ENCODE results near the gene DMRTB1.

DMRTB1 gene

DNA sequence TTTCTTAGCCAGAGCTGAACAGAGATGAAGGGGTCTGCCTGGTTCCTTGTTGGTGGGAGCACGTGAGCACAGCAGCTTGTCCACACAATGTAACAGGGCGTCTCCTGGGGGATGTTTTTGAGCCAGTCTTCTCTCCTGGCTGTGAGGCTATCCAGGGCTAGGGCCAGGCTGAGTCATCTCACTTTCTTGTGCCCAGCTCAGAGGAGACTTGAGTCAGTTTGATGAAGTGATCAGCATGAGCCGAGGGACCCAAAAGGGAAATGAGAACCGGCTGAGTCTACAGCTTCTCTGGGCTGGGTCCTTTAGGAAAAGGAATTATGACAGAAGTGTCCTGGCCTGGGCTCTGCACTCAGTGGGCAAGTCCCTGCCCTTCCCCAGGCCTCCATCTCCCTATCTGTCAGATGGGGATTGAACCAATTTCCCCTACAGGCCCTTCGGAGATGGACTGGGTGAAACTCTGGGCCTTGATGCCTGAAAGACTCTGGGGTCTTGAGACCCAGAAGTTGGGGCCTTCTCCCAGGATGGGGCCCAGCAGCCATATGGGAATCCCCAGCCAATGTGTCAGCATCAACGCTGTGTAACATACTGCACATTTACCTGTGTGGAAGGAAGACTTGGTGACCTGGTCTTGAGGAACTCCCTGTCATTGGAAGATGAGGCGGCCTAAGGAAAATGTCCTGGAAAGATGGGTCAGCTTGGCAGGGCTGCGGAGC, 36.6 kb downstream of the DMRTB1 start:
- DNase-seq, result no peak

DNA sequence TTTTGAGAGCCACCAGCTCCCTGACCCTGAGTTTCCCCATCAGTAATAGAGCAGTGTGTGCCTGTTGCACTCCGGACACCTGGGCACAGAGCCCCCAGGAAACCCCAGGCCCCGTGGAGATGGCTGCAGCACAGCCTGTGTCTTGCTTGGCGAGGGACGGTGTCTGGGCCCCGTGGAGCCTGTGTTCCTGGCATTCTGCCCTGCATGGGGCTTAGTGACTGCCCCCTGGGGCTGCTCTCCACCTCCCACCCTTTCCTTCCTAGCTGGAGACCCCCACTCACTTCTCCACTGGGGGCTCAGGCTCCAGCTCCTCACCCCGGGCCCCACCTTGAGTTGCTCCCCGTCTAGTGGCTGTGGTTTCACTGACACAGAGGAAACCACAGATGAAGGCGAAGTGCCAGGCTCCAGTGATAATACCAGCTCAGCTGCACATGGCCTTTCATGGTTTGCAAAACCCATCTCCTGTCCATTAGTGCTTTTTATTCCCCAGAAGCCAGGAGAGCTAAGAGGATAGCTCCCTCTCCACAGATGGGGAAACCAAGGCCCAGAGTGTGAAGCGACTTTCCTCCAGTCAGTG, 39.4 kb downstream of the DMRTB1 start:
- DNase-seq, result no peak

DNA sequence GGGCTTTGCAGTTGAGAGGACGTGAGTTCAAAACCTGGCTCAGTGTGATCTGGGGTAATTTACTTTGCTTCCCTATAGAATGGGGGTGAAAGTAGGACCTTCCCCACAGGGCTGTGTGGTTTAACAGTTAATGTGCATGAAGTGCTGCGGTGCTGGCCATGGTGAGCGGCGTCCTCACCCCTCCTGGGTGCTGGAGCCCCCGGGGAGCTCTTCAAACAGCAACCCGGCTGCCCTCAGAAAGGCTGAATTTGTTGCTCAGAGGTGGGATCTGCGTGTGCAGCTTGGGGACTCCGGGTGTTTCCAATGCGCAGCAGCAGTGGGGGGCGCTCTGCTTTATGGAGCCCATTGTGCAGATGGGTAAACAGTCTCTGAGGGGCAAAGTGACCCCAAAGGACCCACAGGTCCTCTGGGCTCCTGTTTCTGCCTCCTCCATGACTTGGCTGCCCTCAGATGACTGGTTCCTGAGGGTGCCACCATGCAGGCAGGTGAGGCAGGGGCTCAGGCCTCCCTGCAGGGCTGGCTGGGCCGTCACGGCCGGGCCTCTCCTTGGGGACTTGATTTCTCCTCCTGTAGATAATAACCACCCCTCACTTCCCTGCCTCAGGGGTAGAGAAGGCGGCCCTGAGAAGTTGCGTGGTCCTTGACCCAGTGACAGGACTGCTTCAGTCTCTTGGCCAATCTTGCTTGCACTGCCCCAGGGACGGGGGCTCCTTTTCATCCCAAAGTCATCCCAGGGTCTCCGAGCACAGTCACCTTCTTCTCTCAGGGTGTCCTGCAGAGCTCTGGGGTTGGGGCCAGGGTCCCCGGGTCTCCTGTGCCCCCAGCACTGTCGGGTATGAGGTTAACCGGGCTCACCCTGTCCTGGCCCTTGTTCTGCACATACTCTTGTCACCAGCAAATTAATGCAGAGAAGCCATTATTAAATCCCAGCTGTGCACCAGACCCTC, 40.3 kb downstream of the DMRTB1 start:
- no peak for DNase-seq

DNA sequence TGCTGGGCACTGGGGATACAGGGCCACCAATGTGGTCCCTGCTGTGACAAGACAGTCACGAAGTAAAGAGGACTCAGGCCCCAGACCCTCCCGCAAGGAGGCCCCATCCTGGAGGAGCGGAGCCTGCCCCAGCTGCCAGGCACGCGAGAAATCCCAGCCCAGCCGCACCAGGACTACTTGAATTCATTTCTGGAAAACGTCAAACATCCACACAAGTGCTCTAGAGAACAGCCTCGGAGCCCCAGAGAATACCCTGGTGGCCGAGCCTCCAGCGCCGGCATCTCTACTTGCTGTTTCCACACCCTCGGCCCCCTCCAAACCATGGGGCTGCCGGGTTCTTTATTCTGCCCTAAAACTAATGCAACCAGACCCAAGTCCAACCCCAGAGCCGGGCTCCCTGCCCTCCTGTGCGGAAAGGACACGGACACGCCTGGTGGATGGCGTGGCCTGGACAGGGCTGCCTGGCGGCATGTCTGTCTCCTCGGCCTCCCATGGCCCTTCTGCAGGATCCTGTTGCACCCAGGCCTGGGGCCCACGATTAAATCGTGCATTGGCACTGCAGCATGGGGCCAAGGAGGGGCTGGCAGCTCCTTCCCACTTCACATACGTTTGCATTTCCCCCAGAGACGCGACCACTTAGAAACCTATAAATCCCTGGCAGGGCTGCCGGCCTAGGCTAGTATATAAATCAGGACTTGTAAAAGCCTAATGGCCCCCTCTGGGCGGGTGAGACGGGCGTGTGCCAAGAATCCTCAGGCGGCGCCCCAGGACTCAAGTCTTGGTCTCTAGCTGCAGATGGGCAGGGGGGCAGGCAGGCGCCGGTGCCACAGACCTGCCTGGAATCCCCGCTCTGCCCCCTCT, 41.2 kb downstream of the DMRTB1 start:
- no peak for DNase-seq

DNA sequence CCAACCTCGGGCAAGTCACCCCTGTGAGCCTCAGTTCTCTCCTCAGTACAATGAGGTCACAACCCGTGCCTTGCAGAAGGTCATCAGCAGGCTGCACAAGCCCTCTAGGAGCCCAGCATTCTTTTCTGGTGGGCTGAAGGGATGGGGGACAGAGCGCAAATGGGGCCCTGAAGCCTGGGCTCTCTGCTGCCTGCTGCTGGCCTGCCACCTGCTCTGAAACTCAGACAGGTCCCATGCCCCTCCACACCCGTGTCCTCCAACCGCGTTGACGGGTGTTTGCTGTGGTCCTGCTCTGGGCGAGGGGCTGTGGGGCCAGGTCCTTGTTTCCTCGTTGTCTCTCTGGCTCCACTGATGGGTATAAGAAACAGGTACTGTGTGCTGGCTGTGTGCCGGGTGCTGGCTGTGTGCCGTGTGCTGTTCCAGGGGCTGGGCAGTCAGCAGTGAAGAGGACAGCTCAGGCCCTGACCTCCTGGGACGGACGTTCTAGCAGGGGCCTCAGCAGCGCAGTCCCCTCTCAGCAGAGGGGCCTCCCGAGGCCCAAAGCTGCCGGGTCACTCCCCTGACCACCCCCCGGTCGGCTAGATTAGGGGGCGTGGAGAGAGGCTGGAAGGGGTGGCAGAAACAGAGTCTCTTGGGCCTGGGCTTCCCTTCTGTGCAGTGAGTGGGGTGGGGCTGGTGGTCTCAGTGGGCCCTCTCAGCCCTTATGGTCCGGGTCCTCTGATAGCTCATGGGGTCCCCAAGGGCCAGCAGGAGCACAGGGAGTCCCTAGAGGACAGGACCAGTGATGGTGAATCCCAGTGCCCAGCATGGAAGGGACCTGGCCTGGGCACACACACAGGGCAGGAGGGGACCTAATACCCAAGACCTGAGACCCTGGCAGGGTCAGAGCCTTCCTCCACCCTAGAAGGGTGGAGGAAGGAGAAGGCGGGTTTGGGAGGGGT, 42.1 kb downstream of the DMRTB1 start:
- DNase-seq, result no peak

DNA sequence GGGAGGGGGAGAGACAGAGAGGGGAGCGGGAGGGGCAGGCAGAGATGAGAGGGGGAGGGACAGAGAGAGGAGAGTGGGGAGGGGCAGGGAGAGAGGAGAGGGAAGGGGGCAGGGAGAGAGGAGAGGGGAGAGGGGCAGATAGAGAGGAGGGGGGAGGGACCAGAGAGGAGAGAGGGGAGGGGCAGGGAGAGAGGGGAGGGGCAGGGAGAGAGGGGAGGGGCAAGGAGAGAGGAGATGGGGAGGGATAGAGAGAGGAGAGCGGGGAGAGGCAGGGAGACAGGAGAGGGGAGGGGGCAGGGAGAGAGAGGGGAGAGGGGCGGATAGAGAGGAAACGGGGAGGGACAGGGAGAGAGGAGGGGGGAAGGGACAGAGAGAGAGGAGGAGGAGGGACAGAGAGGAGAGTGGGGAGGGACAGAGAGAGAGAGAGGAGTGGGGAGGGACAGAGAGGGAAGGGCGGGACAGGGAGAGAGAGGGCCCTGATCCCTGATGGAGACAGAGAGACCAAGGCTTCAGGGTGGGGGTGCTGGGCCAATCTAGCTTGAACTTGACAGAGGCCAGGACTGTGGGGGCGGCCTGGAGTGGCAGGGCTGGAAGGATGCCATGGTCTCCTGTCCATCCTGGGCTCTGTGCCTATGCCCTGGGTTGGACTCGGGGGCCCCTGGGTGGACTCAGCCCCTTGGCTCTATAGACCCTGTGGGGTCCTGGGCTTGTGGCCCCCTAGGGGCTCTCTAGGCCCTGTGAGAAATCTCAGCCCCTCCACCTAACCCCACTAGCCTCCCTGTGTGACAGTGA, 43.6 kb downstream of the DMRTB1 start:
- DNase-seq, result no peak

DNA sequence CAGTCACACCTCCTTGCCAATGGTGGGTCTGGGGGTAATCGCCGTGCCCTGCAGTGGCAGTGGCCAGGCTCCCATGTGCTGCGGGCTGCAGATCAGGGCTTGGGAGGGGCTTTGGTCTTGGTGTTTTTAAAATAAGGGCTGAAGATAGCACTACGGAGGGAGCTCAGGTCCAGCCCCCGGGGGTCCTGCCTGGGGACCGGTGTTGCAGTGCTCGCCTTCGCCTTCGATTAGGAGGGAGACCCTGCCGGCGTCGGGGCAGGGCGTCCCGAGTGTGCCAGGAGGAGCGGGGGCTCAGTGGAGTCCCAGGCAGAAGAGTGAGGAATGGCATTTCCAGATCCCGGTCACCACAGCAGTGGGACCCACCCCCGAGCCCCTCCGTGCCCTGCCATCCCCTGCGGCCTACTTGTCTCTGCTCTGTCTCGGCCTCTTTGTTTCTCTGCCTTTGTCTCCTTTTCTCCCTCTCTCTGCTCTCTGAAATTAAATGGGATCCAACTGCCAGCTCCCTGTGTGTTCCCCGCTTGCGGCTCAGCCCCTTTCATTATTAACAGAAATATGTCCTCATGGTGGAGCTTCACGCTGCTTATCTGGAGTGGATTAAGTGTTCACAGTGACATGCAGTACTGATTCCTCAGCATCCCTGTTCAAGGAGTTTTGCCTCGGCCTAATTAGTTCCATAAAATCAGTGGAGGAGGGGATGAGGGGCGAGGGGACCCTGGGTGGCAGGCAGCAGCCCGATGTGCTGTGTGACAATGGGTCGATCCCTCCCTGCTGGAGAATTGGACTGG, 44.4 kb downstream of the DMRTB1 start:
- no peak for DNase-seq

DNA sequence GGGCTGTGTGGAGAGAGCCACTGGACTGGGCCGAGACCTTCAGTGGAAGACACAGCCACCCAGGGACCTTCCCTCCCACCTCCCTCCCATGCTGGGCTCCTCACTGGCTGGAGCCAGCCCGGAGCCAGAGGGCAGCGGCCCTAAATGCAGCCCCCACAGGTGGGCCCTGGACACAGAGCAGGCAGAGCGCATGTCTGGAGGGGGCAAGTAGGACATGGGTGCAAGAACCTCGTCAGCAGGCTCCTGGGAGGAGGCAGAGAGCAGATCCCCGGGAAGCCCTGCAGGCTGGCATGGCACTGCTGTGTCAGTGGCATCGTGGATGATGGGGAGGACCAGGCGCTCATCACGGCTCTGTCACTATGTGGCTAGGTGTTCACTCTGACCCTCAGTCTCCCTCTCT, 45.7 kb downstream of the DMRTB1 start:
- DNase-seq, result no peak

DNA sequence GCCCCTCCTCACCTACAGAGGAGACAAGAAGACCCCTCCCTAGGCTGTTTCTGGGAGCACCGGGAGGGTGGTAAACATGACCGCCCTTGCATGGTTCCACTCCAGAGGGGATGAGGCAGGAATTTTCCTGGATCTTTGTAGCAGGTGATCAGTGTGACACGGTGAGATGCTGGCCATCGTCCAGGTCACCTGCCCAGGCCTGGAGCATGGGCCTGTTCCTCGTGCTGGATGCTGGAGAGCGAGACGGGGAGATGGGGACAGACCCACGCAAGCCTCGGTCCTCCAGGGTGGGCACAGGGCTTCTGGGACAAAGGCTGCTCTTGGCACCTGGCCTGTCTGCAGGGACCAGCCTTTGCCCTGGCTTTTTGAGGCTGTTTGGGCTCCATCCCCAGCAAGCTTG, 46.2 kb downstream of the DMRTB1 start:
- DNase-seq, result no peak

DNA sequence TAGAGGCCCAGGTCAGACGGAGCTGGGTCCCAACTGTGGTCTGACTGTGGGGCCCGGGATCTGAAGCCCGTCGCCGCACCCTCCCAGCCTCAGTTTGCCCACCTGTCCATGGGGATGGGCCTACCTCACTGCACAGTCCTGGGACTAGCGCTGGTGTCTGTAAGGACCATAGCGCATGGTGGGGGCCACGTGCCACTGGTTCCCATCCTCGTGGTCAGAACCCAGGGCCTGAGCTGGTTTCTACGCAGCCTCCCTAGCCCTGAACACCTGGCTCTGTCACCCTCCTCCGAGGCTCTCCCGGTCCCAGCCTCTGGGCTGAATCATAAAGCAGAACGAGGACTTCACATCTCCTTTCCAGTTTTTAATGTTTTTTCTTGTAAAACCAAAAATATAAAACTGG, 46.7 kb downstream of the DMRTB1 start:
- no peak for DNase-seq

DNA sequence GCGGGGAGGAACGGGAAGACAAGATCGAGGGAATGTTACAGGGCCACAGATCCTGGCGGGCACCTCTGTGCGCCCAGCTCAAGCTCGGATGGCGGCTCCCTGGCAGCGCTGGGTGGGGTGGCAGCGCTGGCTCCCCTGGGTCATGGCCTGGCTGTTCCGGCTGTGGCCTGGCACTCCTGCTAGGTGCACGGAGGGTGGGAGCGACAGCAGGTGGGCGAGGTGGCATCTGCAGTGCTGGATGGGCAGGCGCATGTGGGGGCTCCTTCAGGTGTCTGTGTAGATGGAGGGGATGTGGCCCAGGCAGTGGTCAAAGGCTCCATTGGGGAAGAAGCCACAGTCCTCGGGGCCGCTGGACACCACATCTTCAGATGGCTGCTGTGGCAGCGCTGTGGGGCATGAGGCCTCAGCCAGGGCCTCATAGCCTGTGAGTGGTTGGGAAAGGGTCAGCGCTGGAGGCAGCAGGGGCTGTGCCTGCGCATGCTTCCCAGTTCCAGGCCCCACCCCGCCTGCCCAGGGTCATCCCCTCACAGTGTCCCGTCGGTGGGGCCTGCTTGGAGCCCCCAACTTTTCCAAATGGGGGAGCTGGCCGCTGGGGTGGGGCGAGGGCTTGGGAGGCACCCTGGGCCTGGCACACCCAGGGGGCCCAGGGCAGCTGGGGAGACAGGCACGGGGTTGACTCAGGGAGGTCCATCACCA, 47.3 kb downstream of the DMRTB1 start:
- no peak for DNase-seq

DNA sequence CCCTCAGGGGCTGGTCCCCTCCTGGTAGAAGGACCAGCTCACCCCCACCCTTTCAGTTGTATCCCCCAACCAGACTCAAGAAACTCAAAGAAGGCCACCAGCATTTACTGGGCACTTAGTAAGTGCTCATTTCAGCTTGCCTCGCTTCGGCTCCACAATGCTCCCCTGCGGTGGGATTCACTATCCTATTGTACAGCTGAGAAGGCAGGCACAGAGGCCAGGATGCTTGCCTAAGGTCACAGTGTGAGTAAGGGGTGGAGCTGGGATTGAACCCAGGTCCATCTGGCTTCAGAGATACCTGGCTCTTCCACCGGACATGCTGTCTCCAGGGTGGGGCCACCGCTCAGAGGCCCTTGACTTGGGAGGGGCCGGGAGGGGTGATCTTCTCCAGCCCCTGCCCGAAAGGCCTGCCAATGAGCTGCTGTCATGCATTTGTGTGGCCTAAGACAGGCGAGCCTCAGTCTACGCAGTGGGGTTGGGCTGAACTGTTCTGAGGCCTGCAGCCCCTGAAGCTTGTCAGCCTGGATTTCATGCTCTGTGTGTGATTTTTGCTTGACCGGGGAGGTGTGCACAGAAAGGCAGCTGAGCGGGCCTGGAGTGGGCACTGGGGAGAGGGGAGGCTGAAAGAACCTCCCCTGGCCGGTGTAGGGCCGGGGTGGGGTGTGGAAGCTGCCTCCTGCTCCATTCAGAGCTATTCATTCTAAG, 48.1 kb downstream of the DMRTB1 start:
- DNase-seq, result no peak

DNA sequence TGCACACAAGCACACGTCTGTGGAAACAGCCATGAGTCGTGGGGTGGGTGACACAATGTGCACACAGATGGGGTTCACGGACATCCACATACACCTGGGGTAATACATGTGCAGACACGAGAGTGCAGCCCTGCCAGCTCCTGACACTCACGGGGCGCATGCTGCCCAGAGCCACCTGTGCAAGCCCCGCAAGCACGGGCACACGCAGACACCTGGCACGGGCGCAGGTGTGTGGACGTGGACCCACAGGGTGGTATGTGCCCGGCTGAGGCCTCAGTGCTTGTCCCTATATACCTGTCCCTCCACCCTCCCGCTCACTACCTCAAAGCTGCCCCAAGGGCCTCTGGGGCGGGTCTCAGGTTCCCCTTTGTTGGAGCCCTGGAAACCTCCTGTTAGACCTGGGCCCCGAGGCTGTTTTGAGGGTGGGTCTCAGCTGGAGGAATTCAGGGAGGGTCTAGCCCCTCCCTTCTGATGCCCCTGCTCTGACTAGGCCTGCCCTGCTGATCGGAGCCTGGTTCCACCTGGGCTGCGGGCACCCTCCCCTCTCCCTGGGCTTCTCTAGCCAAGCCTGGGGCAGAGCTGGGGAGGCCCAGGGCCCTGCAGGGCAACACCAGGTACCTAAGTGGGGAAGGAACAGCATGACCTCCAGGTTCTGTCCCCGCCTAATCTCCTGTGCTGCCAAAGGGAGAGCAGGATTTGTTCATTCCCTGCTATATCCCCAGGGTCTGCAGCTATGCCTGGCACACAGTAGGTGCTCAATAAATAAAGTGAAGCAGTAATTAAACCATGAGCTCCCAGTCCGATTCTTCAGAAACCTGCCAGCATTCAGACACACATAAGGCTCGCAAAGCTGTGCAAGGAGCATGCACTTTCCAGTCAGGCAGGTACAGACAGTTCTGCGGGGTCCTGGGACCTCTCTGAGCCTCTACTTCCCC, 49.1 kb downstream of the DMRTB1 start:
- DNase-seq, result no peak

DNA sequence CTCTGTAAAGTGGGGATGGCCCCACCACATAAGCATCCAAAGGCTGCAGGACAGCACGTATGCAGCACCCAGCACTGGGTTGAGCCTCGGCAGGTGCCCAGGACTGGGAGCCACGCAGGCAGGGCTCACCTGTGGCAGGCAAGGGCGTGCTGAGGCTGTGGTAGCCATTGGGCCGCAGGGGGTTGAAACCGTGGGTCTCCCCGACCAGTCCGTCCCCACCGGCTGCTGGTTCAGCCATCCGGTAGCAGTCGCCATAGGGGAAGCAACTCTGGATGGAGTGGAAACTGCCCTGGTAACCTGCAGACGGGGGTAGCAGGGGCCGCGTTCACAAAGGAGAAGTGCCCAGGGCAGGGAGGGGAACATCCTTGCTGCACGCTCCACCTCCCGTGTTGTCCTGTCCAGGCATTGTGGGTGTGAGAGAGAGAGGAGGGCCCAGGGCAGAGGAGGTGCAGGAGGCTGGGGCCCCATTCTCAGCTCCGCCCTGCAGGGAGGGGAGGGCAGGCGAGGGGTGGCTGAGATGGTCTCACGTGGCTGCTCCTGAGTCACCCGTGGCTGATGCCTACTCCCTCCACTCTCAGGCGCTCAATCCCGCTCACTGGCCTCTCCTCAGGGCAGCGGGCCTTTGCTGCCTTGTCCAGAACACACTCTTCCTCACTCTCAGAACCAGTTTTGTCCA, 49.9 kb downstream of the DMRTB1 start:
- no peak for DNase-seq

DNA sequence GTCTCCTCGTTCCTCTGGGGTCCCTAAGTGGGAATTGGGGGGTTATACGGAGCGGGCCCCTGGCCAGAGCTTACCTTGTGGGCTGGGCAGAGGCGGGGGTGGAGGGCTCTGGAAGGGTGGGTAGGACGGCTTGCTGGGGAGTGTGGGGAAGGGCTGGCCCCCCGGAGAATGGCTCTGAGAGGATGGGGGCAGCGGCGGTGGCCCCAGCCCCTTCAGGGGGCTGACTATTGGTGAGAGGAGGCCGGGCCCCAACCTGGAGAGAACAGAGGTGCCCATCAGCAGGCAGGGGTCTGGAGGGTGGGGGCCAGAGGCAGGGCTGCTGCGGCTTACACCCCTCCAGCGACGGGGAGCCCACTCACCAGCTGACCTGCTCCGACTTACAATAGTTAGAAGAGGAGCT, 50.6 kb downstream of the DMRTB1 start:
- DNase-seq, result no peak

DNA sequence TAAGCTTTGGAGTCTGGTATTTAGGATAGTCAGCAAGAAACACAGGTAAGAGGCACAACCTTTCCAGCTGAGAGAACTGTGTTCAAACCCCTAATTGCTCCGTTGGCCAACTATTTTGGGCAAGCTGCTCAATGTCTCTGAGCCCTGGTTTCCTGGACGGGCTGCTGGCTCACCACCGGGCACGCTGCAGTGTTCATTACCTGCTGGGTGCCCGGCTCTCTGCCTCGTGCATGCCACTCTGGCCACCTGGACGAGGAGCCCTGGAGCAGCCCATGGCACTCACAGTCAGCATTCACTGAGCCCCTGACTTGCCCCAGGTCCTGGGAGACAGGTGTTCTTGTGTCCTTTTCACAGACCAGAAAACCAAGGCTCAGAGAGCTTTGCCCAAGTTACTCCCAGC, 51.0 kb downstream of the DMRTB1 start:
- DNase-seq, result no peak

DNA sequence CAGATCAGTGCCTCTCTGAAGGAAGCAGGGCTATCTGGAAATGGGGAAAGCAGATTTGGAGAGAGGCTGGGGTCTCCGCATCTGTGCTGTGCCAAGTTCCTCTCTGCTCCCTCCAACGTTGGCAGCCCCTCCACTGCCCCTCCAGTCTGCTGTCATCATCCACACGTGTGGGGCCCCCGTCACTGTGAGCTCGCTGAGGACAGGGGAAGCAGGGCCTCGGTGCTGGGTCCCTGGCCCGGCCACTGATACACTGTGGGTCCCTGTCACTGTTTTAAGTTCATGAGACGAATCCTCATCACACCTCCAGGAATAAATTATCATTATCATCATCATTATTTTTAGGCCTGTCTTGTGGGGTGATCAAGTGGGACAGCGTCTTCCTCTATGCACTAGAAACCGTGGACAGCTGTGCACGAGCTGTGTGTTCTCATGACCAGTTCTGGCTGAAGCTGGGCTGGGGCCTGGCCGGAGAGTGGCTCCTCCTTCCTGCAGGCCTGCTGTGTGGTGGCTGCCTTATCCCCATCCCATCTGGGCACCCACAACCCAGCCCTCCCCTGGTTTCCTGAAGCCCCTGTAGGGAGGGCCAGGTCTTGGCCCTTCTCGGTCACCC, 52.2 kb downstream of the DMRTB1 start:
- DNase-seq, result no peak
